ENCODE results near the gene SH3BGRL. TPM values are rescaled to one million over a fixed set of nuclear protein-coding genes. Genes with fewer than 3 reads are reported as not detected.

Gene SH3BGRL
- total RNA-seq, 1 donor from 2014 or later: 166 TPM

DNA sequence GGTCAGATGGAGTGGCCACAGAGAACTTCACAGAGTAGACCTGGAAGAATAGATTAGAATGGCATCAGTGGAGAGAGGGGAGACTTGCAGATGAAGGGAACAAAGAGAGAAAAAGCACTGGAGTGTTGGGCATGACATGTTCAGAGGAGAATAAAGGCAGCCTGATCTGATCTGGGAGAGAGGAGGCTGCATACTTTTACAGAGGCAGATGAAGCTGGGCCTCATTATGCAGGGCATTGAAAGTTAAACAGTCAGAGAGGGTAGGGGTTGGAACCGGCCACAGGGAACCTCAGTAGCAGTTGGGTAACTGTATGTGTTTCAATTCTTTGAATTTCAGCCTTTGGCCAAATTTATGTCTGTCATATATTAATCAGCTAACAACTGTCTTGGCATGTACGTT is 61.2 kb downstream of the SH3BGRL start:
- TF ChIP-seq, protein P1, sequence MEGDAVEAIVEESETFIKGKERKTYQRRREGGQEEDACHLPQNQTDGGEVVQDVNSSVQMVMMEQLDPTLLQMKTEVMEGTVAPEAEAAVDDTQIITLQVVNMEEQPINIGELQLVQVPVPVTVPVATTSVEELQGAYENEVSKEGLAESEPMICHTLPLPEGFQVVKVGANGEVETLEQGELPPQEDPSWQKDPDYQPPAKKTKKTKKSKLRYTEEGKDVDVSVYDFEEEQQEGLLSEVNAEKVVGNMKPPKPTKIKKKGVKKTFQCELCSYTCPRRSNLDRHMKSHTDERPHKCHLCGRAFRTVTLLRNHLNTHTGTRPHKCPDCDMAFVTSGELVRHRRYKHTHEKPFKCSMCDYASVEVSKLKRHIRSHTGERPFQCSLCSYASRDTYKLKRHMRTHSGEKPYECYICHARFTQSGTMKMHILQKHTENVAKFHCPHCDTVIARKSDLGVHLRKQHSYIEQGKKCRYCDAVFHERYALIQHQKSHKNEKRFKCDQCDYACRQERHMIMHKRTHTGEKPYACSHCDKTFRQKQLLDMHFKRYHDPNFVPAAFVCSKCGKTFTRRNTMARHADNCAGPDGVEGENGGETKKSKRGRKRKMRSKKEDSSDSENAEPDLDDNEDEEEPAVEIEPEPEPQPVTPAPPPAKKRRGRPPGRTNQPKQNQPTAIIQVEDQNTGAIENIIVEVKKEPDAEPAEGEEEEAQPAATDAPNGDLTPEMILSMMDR (IDR thresholded peaks at IDR 0.05): no peak
- Mint-ChIP-seq H3K27me3 (ENCODE audit: unreplicated experiment) (no peaks in the 10 kb centered on the region), H3K9me3 (ENCODE audit: unreplicated experiment) (peaks cover 11% of the 10 kb centered on the region), H3K4me3 (ENCODE audit: unreplicated experiment) (no peak overlapping the region), H3K27ac (ENCODE audit: unreplicated experiment) (peak overlapping the region; percentile 64), H3K4me1 (ENCODE audit: unreplicated experiment) (peaks cover 45% of the 10 kb centered on the region), H3K36me3 (ENCODE audit: unreplicated experiment) (no peaks in the 10 kb centered on the region)
- no peak for DNase-seq (ENCODE audit: extremely low spot score, unreplicated experiment)

- TF ChIP-seq, protein P1 (IDR thresholded peaks at IDR 0.05): no peak
- H3K4me3 Mint-ChIP-seq (ENCODE audit: unreplicated experiment): no peak overlapping the region
- peaks cover 24% of the 10 kb centered on the region for H3K36me3 Mint-ChIP-seq (ENCODE audit: unreplicated experiment)
- no peaks in the 10 kb centered on the region for H3K27me3 Mint-ChIP-seq (ENCODE audit: unreplicated experiment)
- peaks cover 33% of the 10 kb centered on the region for H3K9me3 Mint-ChIP-seq (ENCODE audit: unreplicated experiment)
- DNase-seq (ENCODE audit: extremely low spot score, unreplicated experiment): no peak
- no peak overlapping the region for H3K27ac Mint-ChIP-seq (ENCODE audit: unreplicated experiment)
- no peaks in the 10 kb centered on the region for H3K4me1 Mint-ChIP-seq (ENCODE audit: unreplicated experiment)
Measured at GRCh38 chrX:81278616-81279015, 76.7 kb downstream of the SH3BGRL start.

- peaks cover 36% of the 10 kb centered on the region for H3K9me3 Mint-ChIP-seq (ENCODE audit: unreplicated experiment)
- TF ChIP-seq, protein P1 (IDR thresholded peaks at IDR 0.05): peak; percentile 10
- H3K36me3 Mint-ChIP-seq (ENCODE audit: unreplicated experiment): peaks cover 21% of the 10 kb centered on the region
- no peak for DNase-seq (ENCODE audit: extremely low spot score, unreplicated experiment)
- no peaks in the 10 kb centered on the region for H3K27me3 Mint-ChIP-seq (ENCODE audit: unreplicated experiment)
- H3K27ac Mint-ChIP-seq (ENCODE audit: unreplicated experiment): no peak overlapping the region
- H3K4me3 Mint-ChIP-seq (ENCODE audit: unreplicated experiment): no peak overlapping the region
- H3K4me1 Mint-ChIP-seq (ENCODE audit: unreplicated experiment): no peaks in the 10 kb centered on the region
Measured at GRCh38 chrX:81280148-81280547, 78.2 kb downstream of the SH3BGRL start.

DNA sequence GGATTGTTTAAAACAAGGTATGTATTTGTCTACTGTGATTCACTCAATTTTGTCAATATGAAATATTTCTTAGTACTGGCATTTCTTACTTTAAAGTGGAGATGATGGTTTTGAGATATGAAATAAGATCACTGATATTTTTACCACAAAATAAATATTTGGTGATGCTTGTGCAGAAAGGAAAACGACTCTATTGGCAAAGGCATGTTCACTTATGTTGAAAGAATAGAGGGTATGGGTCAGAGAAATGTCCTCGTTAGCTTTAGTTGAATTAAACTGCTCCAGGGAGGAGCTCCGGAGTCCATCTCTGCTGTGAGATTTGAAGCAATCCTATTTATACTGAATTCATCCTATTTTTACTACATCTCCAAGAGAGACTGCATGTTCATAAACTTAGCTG is 84.2 kb downstream of the SH3BGRL start:
- Mint-ChIP-seq H3K27ac (ENCODE audit: unreplicated experiment) (peak overlapping the region; percentile 45), H3K36me3 (ENCODE audit: unreplicated experiment) (peaks cover 10% of the 10 kb centered on the region)

GRCh38 chrX:81286608-81287007 is 84.7 kb downstream of the SH3BGRL start:
- DNase-seq (ENCODE audit: extremely low spot score, unreplicated experiment): no peak
- H3K4me1 Mint-ChIP-seq (ENCODE audit: unreplicated experiment): peaks cover 5% of the 10 kb centered on the region

More for the DNA sequence above, 84.2 kb downstream of the SH3BGRL start:
- TF ChIP-seq, protein P1 (IDR thresholded peaks at IDR 0.05): no peak
- no peak for DNase-seq (ENCODE audit: extremely low spot score, unreplicated experiment)
- H3K27me3 Mint-ChIP-seq (ENCODE audit: unreplicated experiment): no peaks in the 10 kb centered on the region
- peaks cover 47% of the 10 kb centered on the region for H3K9me3 Mint-ChIP-seq (ENCODE audit: unreplicated experiment)
- H3K4me1 Mint-ChIP-seq (ENCODE audit: unreplicated experiment): peaks cover 5% of the 10 kb centered on the region
- H3K4me3 Mint-ChIP-seq (ENCODE audit: unreplicated experiment): no peak overlapping the region

More at GRCh38 chrX:81286608-81287007, 84.7 kb downstream of the SH3BGRL start:
- no peaks in the 10 kb centered on the region for H3K27me3 Mint-ChIP-seq (ENCODE audit: unreplicated experiment)
- H3K27ac Mint-ChIP-seq (ENCODE audit: unreplicated experiment): no peak overlapping the region
- H3K36me3 Mint-ChIP-seq (ENCODE audit: unreplicated experiment): peaks cover 11% of the 10 kb centered on the region
- H3K9me3 Mint-ChIP-seq (ENCODE audit: unreplicated experiment): peaks cover 41% of the 10 kb centered on the region
- no peak overlapping the region for H3K4me3 Mint-ChIP-seq (ENCODE audit: unreplicated experiment)
- TF ChIP-seq, protein P1 (IDR thresholded peaks at IDR 0.05): no peak
